NCI-H2081 (cell line): ENCODE data around the gene ANGPTL8.

Experiments used
- DNase-seq, 2 experiments: peaks; one replicate each; lab custom pipeline; 2025; lab: John Stamatoyannopoulos, UW

The ANGPTL8 gene

GRCh38 chr19:11291415-11291814, 52.0 kb downstream of the ANGPTL8 start:
- DNase-seq, result no peak
